ENCODE data around the gene CASZ1. TPM values are rescaled to one million over a fixed set of nuclear protein-coding genes. Genes with fewer than 3 reads are reported as not detected.

The CASZ1 gene
- total and polyA plus RNA-seq, 10 of the 15 experiments (the other 5 are each of a cell fraction or from before 2014, with no cell fraction given): 0.52 to 9.8 (median 3.7) TPM

DNA sequence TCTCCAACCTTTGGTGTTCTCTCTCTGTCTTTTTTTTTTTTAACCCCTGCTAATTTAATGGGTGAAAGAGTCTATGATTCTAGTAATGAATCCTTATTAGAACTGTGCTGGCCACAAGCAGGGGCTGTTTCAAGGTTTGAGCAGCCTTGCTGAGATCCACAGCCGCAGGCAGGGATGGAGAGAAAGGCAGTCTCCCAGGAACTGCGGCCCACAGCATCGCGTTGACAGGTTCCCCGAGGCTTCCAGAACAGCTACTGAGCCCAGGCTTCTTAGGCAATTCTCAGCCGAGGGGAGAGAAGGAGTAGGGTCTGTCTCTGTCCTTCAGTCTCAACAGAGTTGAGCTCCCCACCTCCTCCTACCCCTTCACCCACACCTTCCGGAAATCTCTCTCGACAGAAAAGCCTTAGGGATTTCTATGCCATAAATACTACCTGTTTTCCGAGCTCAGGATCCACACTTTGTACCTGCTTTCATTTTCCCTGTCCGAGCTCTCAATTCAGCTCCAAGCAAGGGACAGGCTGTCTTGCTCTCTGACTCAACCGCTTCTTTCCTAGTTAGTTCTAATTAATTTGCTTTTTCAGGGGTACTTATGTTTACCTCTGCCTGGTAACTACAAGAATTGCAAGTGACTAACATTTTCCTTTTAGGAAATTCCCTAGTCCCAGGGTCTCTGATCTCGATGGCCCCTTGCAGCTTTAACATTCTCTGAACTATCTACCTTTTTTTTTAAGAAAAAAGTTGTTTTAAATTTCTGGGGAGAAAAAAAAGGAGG lies 6.7 kb upstream of the CASZ1 start:
- no peak for FAIRE-seq

More for the DNA sequence above, 6.7 kb upstream of the CASZ1 start:
- Histone ChIP-seq H2AFZ (ENCODE audit: control insufficient read depth, low read depth, low read length) (no peak overlapping the region), H3K27ac (ENCODE audit: control insufficient read depth, insufficient read depth) (no peak overlapping the region), H3K4me3 (no peak overlapping the region), H3K9ac (ENCODE audit: control insufficient read depth, insufficient read depth, low read length) (no peak overlapping the region), H3K36me3 (ENCODE audit: control insufficient read depth in 2 of 2, insufficient read depth in 2 of 2, low read length in 1 of 2) (no peaks in the 10 kb centered on the region), H3K4me1 (ENCODE audit: control insufficient read depth, insufficient read depth, low read length) (no peaks in the 10 kb centered on the region), H3K79me2 (ENCODE audit: control insufficient read depth, insufficient read depth, low read length) (no peaks in the 10 kb centered on the region), H3K4me2 (ENCODE audit: control insufficient read depth, insufficient read depth) (no peak overlapping the region), H3K27me3 (replicated peaks in 1 of 2; ENCODE audit: control insufficient read depth in 2 of 2, insufficient read depth in 2 of 2, low read length in 1 of 2) (peaks cover 0 to 2% of the 10 kb centered on the region in 2 experiments), H4K20me1 (ENCODE audit: control insufficient read depth, insufficient read depth) (no peaks in the 10 kb centered on the region), H3K9me3 (replicated peaks; ENCODE audit: control insufficient read depth, insufficient read depth, low read length) (no peaks in the 10 kb centered on the region)
- WGBS (ENCODE audit: insufficient coverage, insufficient replicate concordance, low lambda C conversion rate, missing lambda C conversion rate): 47% methylated on average over 12 of the region's 12 CpGs
- intact Hi-C loops (cut with micrococcal nuclease; ENCODE audit: unreplicated experiment): no loop called here
- TF ChIP-seq E2F4 (IDR thresholded peaks at IDR 0.05; ENCODE audit: low read depth, low read length) (no peak), TCF3 (IDR thresholded peaks at IDR 0.05; ENCODE audit: borderline replicate concordance, insufficient read depth, low read depth, low read length) (no peak), SREBF1 (IDR thresholded peaks at IDR 0.05; ENCODE audit: low read length) (no peak), CBX5 (IDR thresholded peaks at IDR 0.05; ENCODE audit: low read depth) (no peak), SIN3A (IDR thresholded peaks at IDR 0.05; ENCODE audit: low read depth, low read length) (no peak), MYC (IDR thresholded peaks at IDR 0.05; ENCODE audit: insufficient read depth, insufficient read length, insufficient replicate concordance, low read length, severe bottlenecking) (no peak), FOS (IDR thresholded peaks at IDR 0.05; ENCODE audit: borderline replicate concordance, extremely low read depth, insufficient read length) (no peak)
- TF ChIP-seq, protein P1, sequence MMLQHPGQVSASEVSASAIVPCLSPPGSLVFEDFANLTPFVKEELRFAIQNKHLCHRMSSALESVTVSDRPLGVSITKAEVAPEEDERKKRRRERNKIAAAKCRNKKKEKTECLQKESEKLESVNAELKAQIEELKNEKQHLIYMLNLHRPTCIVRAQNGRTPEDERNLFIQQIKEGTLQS (IDR thresholded peaks at IDR 0.05; ENCODE audit: borderline replicate concordance, extremely low read depth, low read depth, low read length): no peak
- TF ChIP-seq, protein P2, sequence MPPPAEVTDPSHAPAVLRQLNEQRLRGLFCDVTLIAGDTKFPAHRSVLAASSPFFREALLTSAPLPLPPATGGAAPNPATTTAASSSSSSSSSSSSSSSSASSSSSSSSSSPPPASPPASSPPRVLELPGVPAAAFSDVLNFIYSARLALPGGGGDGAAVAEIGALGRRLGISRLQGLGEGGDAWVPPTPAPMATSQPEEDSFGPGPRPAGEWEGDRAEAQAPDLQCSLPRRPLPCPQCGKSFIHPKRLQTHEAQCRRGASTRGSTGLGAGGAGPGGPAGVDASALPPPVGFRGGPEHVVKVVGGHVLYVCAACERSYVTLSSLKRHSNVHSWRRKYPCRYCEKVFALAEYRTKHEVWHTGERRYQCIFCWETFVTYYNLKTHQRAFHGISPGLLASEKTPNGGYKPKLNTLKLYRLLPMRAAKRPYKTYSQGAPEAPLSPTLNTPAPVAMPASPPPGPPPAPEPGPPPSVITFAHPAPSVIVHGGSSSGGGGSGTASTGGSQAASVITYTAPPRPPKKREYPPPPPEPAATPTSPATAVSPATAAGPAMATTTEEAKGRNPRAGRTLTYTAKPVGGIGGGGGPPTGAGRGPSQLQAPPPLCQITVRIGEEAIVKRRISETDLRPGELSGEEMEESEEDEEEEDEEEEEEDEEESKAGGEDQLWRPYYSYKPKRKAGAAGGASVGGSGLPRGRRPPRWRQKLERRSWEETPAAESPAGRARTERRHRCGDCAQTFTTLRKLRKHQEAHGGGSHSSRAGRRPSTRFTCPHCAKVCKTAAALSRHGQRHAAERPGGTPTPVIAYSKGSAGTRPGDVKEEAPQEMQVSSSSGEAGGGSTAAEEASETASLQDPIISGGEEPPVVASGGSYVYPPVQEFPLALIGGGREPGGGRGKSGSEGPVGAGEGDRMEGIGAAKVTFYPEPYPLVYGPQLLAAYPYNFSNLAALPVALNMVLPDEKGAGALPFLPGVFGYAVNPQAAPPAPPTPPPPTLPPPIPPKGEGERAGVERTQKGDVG (CRISPR knock-in tag; IDR thresholded peaks at IDR 0.05): no peak
- BruUV-seq (replicated peaks): no TSS peak
- CTCF ChIA-PET: interaction anchor here (0.6 kb wide), 1 partner anchor 120 kb away, joined by 3 read pairs; no protein-coding TSS in a partner anchor
- RAD21 ChIA-PET (ENCODE audit: unreplicated experiment): no interaction called here
- SMC1A ChIA-PET (ENCODE audit: uncharacterized antibody, unreplicated experiment): interaction anchor here (1.2 kb wide), 1 partner anchor 79 kb away, joined by 4 read pairs; no protein-coding TSS in a partner anchor
- in situ Hi-C loops (cut with MboI): no loop called here
- POLR2A ChIA-PET: no interaction called here
- no peak for ATAC-seq
- DNase-seq (ENCODE audit: low read depth, low spot score): no peak
